Measurements from ENCODE around the gene CTSZ.

Gene CTSZ

GRCh38 chr20:58973179-58973578 lies 33.9 kb downstream of the CTSZ start:
- Histone ChIP-seq H3K9me2 (replicated peaks; ENCODE audit: low read depth, low read length) (no peaks in the 10 kb centered on the region), H3K4me2 (ENCODE audit: low read depth, low read length, poor library complexity, severe bottlenecking) (no peak overlapping the region), H3K79me2 (ENCODE audit: insufficient read depth, low read length) (no peaks in the 10 kb centered on the region), H3K36me3 (ENCODE audit: insufficient read depth, low read length) (no peaks in the 10 kb centered on the region), H3K9ac (ENCODE audit: low read depth, low read length, poor library complexity, severe bottlenecking) (no peak overlapping the region), H3F3A (ENCODE audit: low read depth) (no peaks in the 10 kb centered on the region), H4K20me1 (ENCODE audit: insufficient read depth, low read length, poor library complexity, severe bottlenecking) (no peaks in the 10 kb centered on the region), H3K9me3 (ENCODE audit: insufficient read depth, low read depth, low read length) (no peaks in the 10 kb centered on the region), H3K4me3 (ENCODE audit: low read length, poor library complexity, severe bottlenecking) (no peak overlapping the region), H2AFZ (ENCODE audit: low read length) (no peak overlapping the region), H3K4me1 (ENCODE audit: insufficient read depth, low read length, poor library complexity, severe bottlenecking) (no peaks in the 10 kb centered on the region), H3K27me3 (ENCODE audit: insufficient read depth, low read length, poor library complexity, severe bottlenecking) (no peaks in the 10 kb centered on the region)
- TF ChIP-seq EZH2phosphoT487 (IDR thresholded peaks at IDR 0.05; ENCODE audit: borderline replicate concordance) (no peak), CTCF (conservative IDR thresholded peaks at IDR 0.05; ENCODE audit: low read length) (no peak)

- Histone ChIP-seq H3K9me3 (ENCODE audit: insufficient read depth, low read depth, low read length) (no peaks in the 10 kb centered on the region), H3K36me3 (ENCODE audit: insufficient read depth, low read length) (no peaks in the 10 kb centered on the region), H4K20me1 (ENCODE audit: insufficient read depth, low read length, poor library complexity, severe bottlenecking) (no peaks in the 10 kb centered on the region), H3F3A (ENCODE audit: low read depth) (no peaks in the 10 kb centered on the region), H3K27me3 (ENCODE audit: insufficient read depth, low read length, poor library complexity, severe bottlenecking) (peaks cover 6% of the 10 kb centered on the region), H2AFZ (ENCODE audit: low read length) (no peak overlapping the region), H3K79me2 (ENCODE audit: insufficient read depth, low read length) (no peaks in the 10 kb centered on the region), H3K9me2 (replicated peaks; ENCODE audit: low read depth, low read length) (no peaks in the 10 kb centered on the region), H3K4me1 (ENCODE audit: insufficient read depth, low read length, poor library complexity, severe bottlenecking) (no peaks in the 10 kb centered on the region), H3K4me3 (ENCODE audit: low read length, poor library complexity, severe bottlenecking) (no peak overlapping the region), H3K4me2 (ENCODE audit: low read depth, low read length, poor library complexity, severe bottlenecking) (no peak overlapping the region), H3K9ac (ENCODE audit: low read depth, low read length, poor library complexity, severe bottlenecking) (no peak overlapping the region)
- TF ChIP-seq EZH2phosphoT487 (IDR thresholded peaks at IDR 0.05; ENCODE audit: borderline replicate concordance) (no peak), CTCF (conservative IDR thresholded peaks at IDR 0.05; ENCODE audit: low read length) (no peak)
Measured at GRCh38 chr20:58971429-58971828, 35.6 kb downstream of the CTSZ start.

GRCh38 chr20:58970146-58970545 lies 36.9 kb downstream of the CTSZ start:
- Histone ChIP-seq H4K20me1 (ENCODE audit: insufficient read depth, low read length, poor library complexity, severe bottlenecking) (no peaks in the 10 kb centered on the region), H3K4me1 (ENCODE audit: insufficient read depth, low read length, poor library complexity, severe bottlenecking) (no peaks in the 10 kb centered on the region), H3K4me2 (ENCODE audit: low read depth, low read length, poor library complexity, severe bottlenecking) (no peak overlapping the region)

GRCh38 chr20:58969439-58969838 lies 37.6 kb downstream of the CTSZ start:
- peaks cover 6% of the 10 kb centered on the region for H3K27me3 ChIP-seq (ENCODE audit: insufficient read depth, low read length, poor library complexity, severe bottlenecking)
- TF ChIP-seq CTCF (conservative IDR thresholded peaks at IDR 0.05; ENCODE audit: low read length) (no peak), EZH2phosphoT487 (IDR thresholded peaks at IDR 0.05; ENCODE audit: borderline replicate concordance) (no peak)
- H3K4me3 ChIP-seq (ENCODE audit: low read length, poor library complexity, severe bottlenecking): no peak overlapping the region
- H2AFZ ChIP-seq (ENCODE audit: low read length): no peak overlapping the region
- H3K9ac ChIP-seq (ENCODE audit: low read depth, low read length, poor library complexity, severe bottlenecking): no peak overlapping the region
- H3K9me3 ChIP-seq (ENCODE audit: insufficient read depth, low read depth, low read length): no peaks in the 10 kb centered on the region
- H3K79me2 ChIP-seq (ENCODE audit: insufficient read depth, low read length): no peaks in the 10 kb centered on the region
- no peaks in the 10 kb centered on the region for H3F3A ChIP-seq (ENCODE audit: low read depth)
- H3K36me3 ChIP-seq (ENCODE audit: insufficient read depth, low read length): no peaks in the 10 kb centered on the region
- no peak overlapping the region for H3K4me2 ChIP-seq (ENCODE audit: low read depth, low read length, poor library complexity, severe bottlenecking)
- H3K9me2 ChIP-seq (replicated peaks; ENCODE audit: low read depth, low read length): no peaks in the 10 kb centered on the region
- no peaks in the 10 kb centered on the region for H3K4me1 ChIP-seq (ENCODE audit: insufficient read depth, low read length, poor library complexity, severe bottlenecking)
- no peaks in the 10 kb centered on the region for H4K20me1 ChIP-seq (ENCODE audit: insufficient read depth, low read length, poor library complexity, severe bottlenecking)

More at GRCh38 chr20:58970146-58970545, 36.9 kb downstream of the CTSZ start:
- Histone ChIP-seq H3K79me2 (ENCODE audit: insufficient read depth, low read length) (no peaks in the 10 kb centered on the region), H3K36me3 (ENCODE audit: insufficient read depth, low read length) (no peaks in the 10 kb centered on the region), H3K9me2 (replicated peaks; ENCODE audit: low read depth, low read length) (no peaks in the 10 kb centered on the region), H3K4me3 (ENCODE audit: low read length, poor library complexity, severe bottlenecking) (no peak overlapping the region), H3K9me3 (ENCODE audit: insufficient read depth, low read depth, low read length) (no peaks in the 10 kb centered on the region), H3K27me3 (ENCODE audit: insufficient read depth, low read length, poor library complexity, severe bottlenecking) (peaks cover 6% of the 10 kb centered on the region), H2AFZ (ENCODE audit: low read length) (no peak overlapping the region), H3F3A (ENCODE audit: low read depth) (no peaks in the 10 kb centered on the region), H3K9ac (ENCODE audit: low read depth, low read length, poor library complexity, severe bottlenecking) (no peak overlapping the region)
- no peak for TF ChIP-seq EZH2phosphoT487 (IDR thresholded peaks at IDR 0.05; ENCODE audit: borderline replicate concordance)
